Measurements from ENCODE around the gene C3orf22. TPM values are rescaled to one million over a fixed set of nuclear protein-coding genes. Genes with fewer than 3 reads are reported as not detected.

Gene C3orf22
- total RNA-seq, 2 donors from 2014 or later = not detected

DNA sequence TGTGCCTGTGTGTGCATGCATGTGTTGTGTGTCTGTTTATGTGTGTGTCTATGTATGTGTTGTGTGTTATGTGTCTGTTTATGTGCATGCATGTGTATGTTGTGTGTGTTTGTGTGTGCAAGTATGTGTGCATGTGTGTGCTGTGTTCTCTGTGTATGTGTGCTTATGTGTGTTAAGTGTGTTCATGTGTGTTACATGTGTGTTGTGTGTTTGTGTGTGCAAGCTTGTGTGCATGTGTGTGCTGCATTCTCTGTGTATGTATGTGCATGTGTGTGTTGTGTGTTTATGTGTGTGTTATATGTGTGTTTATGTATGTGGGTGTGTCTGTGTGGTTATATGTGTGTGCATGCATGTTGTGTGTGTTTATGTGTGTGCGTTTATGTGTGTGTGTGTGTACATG is 56.1 kb downstream of the C3orf22 start:
- WGBS, 2 experiments (ENCODE audit: insufficient coverage in 1 of 2, insufficient read length in 1 of 2) = 88% methylated on average over 1 of the region's 1 CpG; no CpG with 5 or more reads in 1 of the 2 experiments
- H3K4me1 ChIP-seq (ENCODE audit: control insufficient read depth, insufficient read depth, low read length) = peaks cover 6% of the 10 kb centered on the region
- Mint-ChIP-seq H3K27me3 (ENCODE audit: insufficient read depth) (no peaks in the 10 kb centered on the region), H3K4me3 (no peak overlapping the region), H3K27ac (no peak overlapping the region), H3K9me3 (no peaks in the 10 kb centered on the region), H3K36me3 (ENCODE audit: low read depth) (no peaks in the 10 kb centered on the region), H3K4me1 (peaks cover 8% of the 10 kb centered on the region)
- TF ChIP-seq CTCF (conservative IDR thresholded peaks at IDR 0.05) = no peak
- no peak overlapping the region for H3K9ac ChIP-seq (ENCODE audit: extremely low read depth, low read length, poor library complexity, severe bottlenecking)
- no peak overlapping the region for H3K4me3 ChIP-seq (ENCODE audit: low read length)
- no peak overlapping the region for H3K27ac ChIP-seq (ENCODE audit: low read depth, low read length)
- no peaks in the 10 kb centered on the region for H3K9me3 ChIP-seq (ENCODE audit: control insufficient read depth, low read length)
- no peaks in the 10 kb centered on the region for H3K27me3 ChIP-seq (ENCODE audit: control insufficient read depth, insufficient read depth, low read length, poor library complexity, severe bottlenecking)
- no peak for DNase-seq
- no peaks in the 10 kb centered on the region for H3K36me3 ChIP-seq (ENCODE audit: control insufficient read depth, insufficient read depth, low read length)

GRCh38 chr3:126501736-126502135 is 57.0 kb downstream of the C3orf22 start:
- DNase-seq = peak; percentile 67
- no peaks in the 10 kb centered on the region for H3K9me3 ChIP-seq (ENCODE audit: control insufficient read depth, low read length)
- Mint-ChIP-seq H3K27ac (no peak overlapping the region), H3K27me3 (ENCODE audit: insufficient read depth) (no peaks in the 10 kb centered on the region), H3K36me3 (ENCODE audit: low read depth) (no peaks in the 10 kb centered on the region), H3K4me1 (peaks cover 8% of the 10 kb centered on the region), H3K4me3 (no peak overlapping the region), H3K9me3 (no peaks in the 10 kb centered on the region)
- H3K4me1 ChIP-seq (ENCODE audit: control insufficient read depth, insufficient read depth, low read length) = peaks cover 6% of the 10 kb centered on the region
- no peak for TF ChIP-seq CTCF (conservative IDR thresholded peaks at IDR 0.05)
- WGBS, 2 experiments (ENCODE audit: insufficient coverage in 1 of 2, insufficient read length in 1 of 2) = 78 to 93% methylated on average over 3 to 7 of the region's 7 CpGs
- H3K4me3 ChIP-seq (ENCODE audit: low read length) = no peak overlapping the region
- no peak overlapping the region for H3K9ac ChIP-seq (ENCODE audit: extremely low read depth, low read length, poor library complexity, severe bottlenecking)
- no peaks in the 10 kb centered on the region for H3K36me3 ChIP-seq (ENCODE audit: control insufficient read depth, insufficient read depth, low read length)
- H3K27me3 ChIP-seq (ENCODE audit: control insufficient read depth, insufficient read depth, low read length, poor library complexity, severe bottlenecking) = no peaks in the 10 kb centered on the region
- H3K27ac ChIP-seq (ENCODE audit: low read depth, low read length) = no peak overlapping the region

DNA sequence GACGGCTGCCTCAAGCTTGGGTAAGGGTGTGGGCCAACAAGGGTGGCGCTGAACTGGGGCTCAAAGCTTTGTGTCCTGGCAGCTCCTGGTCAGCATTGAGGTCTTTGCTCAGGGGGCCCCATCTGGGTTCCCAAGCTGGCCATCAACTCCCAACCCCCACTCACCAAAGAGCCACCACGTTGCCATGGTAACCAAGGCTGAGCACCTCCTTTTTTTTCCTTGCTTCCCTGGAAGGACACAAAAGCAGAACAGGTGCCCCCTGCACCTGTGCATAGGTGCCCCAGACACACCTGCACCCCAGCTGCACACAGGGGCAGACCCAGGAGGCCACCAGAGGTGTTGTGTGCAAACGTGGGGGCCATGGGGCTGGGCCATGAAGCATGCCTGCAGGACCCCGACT is 57.7 kb downstream of the C3orf22 start:
- Histone ChIP-seq H3K27ac (ENCODE audit: low read depth, low read length) (no peak overlapping the region), H3K4me3 (ENCODE audit: low read length) (no peak overlapping the region), H3K27me3 (ENCODE audit: control insufficient read depth, insufficient read depth, low read length, poor library complexity, severe bottlenecking) (no peaks in the 10 kb centered on the region), H3K4me1 (ENCODE audit: control insufficient read depth, insufficient read depth, low read length) (peaks cover 6% of the 10 kb centered on the region), H3K9me3 (ENCODE audit: control insufficient read depth, low read length) (no peaks in the 10 kb centered on the region), H3K9ac (ENCODE audit: extremely low read depth, low read length, poor library complexity, severe bottlenecking) (no peak overlapping the region), H3K36me3 (ENCODE audit: control insufficient read depth, insufficient read depth, low read length) (no peaks in the 10 kb centered on the region)
- no peak for TF ChIP-seq CTCF (conservative IDR thresholded peaks at IDR 0.05)
- Mint-ChIP-seq H3K4me1 (peaks cover 8% of the 10 kb centered on the region), H3K9me3 (no peaks in the 10 kb centered on the region), H3K27me3 (ENCODE audit: insufficient read depth) (no peaks in the 10 kb centered on the region), H3K36me3 (ENCODE audit: low read depth) (no peaks in the 10 kb centered on the region), H3K27ac (no peak overlapping the region), H3K4me3 (no peak overlapping the region)
- WGBS, 2 experiments (ENCODE audit: insufficient coverage in 1 of 2, insufficient read length in 1 of 2) = 67 to 91% methylated on average over 1 to 5 of the region's 5 CpGs
- no peak for DNase-seq

Data from endodermal cell (in vitro differentiated cells).